HG03175 (cell line): Measurements from ENCODE around the gene KRTAP20-3.

Experiments used
- ATAC-seq: cut with Tn5 transposase; IDR thresholded peaks from one replicate; pipeline ENCODE4 v1.9.1; 2021; ENCODE audit warnings: mild to moderate bottlenecking, moderate library complexity; ENCODE audit not compliant: unreplicated experiment

Gene KRTAP20-3

DNA sequence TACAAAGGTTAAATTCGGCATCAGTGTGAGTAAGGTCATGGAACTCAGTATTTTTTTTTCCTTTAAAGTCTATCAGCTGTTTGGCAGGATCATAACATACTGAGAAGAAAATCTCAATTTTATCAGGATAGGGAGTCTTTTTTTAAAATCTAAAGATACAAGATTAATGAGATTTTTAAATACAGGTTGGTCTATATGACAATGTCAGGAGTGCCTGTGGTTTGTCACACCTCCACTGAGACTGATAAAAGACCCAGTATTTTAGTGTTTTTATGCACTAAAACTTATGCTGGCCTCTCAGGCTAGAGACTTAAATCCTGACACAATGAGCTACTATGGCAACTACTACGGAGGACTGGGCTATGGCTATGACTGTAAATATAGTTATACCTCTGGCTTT, at the start of gene KRTAP20-3:
KRTAP20-3 (plus strand) TSS at position 301 of the 400 bp plus-strand sequence.
- ATAC-seq, result no peak

DNA sequence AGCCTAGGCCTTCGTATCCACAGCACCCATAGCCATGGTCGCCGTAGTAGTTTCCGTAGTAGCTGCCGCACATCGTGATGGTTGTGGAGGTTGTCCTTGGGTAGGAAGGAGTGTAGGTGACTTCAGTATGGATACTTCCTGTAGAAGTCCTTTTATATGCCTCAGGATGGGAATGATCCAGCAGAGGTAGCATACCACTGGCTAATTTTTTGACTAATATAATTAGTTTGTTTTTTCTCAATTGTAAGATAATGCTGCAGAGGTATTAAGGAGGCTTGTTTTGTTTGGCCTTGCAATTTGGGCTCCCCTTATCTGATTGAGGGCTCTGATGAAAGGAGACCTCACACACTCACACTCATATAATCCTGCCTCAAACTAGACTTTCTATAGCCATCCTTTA, 43.9 kb upstream of the KRTAP20-3 start, which contains the start of gene KRTAP6-2:
KRTAP6-2 (minus strand) TSS at position 101 of the 400 bp plus-strand sequence; CDS start at position 73, 28 bp downstream.
- no peak for ATAC-seq

DNA sequence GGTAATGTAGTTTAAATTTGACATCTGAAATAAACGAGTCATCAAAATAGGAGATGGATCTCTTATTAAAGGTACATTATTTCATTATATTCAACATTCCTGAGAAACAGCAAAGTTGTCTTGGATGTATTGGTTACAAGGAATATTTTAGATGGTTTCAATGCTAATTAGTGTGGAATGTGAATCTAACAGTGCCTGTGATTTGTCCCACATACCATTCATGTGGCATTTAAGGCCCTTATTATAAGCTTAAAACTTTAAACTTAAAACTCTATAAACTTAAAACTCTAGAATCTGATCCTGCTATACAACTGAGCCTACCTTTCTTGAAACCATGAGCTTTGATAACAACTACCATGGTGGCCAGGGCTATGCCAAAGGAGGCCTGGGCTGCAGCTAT, 41.9 kb upstream of the KRTAP20-3 start, which contains the start of gene KRTAP22-1:
KRTAP22-1 (plus strand) TSS at position 301 of the 400 bp plus-strand sequence.
- ATAC-seq, result no peak

DNA sequence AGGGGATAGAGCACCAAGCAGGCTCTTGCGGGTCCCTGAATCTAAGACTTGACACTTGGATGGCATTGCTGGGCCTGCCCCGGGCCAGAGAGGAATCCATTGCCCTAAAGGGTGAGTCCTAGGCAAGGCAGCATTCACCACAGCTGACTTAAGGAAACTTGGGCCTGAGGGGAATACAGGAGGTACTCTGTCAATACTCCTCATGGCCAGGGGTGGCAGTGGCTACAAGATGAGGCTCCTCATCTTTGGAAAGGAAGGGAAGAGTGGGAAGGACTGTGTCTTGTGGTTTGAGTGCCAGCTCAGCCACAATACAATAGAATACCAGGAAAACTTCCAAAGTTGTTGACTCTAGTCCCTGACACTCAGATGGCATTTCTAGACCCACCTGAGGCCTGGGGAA, 36.7 kb upstream of the KRTAP20-3 start:
- no peak for ATAC-seq

DNA sequence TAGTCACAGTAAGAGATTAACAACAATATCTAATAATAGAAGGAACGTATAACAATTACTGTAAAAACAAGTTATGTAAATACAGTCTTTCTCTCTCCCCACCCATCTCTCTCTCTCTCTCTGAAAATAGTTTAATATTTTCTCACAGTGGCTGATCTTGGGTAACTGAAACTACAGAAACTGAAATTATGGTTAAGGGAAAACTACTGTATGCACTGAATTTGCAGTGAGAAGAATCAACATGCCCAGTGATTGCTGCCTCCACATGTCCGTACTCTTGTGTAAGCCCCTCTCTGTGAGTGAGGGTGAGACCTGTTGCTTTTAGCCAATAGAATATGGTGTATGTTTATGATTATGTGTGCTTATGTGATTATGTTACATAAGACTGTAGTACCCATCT, 30.5 kb upstream of the KRTAP20-3 start:
- no peak for ATAC-seq

DNA sequence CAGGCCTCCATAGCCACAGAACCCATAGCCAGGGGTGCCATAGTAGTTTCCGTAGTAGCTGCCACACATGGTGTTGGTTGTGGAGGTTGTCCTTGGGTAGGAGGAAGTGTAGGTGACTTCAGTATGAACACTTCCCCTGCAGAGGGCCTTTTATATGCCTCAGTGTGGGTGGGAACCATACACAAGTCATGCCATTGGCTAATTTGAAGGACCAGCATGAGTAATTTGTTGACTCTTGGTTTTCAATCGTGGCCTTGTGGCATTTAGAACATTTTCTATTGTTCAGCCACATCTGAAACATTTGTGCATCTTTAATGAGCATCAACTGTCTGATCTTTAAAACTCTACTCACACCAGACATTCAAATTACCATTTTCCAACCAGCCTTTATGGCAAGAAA, 28.8 kb upstream of the KRTAP20-3 start, which contains the start of gene KRTAP6-1:
KRTAP6-1 (minus strand) TSS at position 95 of the 400 bp plus-strand sequence; CDS start at position 69, 26 bp downstream.
- ATAC-seq, result no peak

DNA sequence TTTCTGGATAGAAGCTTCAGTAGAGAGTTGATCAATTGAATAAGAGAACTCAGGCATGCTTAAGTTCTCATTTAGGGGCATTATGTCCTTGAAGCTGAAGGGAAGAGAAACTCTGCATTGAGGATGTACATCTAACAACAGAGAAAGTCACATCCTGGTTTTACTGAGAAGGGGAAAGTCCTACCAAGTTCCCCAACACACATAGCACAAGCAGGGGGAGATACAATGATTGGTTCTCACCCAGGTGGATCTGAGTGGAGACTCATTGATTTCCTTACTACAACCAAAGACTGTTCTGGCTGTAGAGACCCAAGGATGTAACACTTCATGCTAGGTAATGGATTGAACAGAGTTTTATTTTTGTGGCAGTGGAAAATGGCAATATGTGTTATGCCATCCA, 27.5 kb upstream of the KRTAP20-3 start:
- ATAC-seq, result no peak

DNA sequence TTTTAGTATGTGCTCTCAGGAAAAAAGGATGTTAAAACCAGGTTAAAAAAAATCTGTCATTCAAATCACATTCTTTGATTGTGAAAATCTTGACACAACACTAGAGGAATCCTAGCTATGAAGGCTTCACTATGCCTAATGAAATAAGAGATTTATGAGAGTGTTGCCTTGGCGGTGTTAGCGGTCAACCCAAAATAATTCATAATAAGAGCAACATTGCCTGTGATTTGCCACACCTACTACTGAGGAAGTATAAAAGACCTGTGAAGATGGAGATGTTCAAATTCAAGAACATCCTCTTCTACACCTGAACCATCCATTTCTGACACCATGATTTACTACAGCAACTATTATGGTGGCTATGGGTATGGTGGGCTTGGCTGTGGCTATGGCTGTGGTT, 26.5 kb upstream of the KRTAP20-3 start, which contains the start of gene KRTAP20-1:
KRTAP20-1 (plus strand) TSS at position 301 of the 400 bp plus-strand sequence; CDS start at position 331, 30 bp downstream.
- ATAC-seq, result no peak

DNA sequence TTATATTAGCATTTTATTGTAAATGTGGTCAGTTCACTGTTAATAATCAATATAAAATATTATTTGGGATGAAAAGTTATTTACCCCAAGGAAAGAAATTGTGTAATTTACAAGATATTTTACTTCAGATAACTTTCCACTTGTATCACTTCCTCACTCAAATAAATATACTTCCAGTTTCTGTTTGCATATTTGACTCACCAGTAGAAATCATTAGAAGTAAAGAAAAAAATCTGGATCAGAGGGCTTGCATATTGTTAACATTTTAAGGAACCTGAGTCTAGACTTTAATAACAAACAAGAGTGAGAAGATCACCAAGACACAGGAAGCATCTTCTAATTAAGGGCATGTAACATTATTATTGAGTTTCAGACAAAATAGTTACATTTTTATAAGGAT, 22.6 kb upstream of the KRTAP20-3 start:
- no peak for ATAC-seq

DNA sequence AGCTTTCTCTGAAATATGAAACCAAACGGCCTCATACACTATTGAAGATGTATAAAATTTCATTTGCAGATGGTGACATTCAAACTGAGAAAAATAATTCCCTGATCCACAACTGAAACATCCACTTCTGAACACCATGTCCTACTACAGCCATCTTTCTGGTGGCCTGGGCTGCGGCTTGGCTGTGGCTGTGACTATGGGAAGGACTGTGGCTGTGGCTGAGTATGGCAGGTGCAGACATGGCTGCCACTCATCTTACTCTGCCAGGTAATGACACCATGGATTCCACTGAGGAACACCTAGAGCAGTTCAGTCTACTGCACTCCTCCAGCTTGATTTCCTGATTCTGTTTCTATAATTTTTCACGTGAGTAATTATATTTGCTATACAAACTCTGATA, 22.1 kb upstream of the KRTAP20-3 start, which contains the start of gene KRTAP20-4:
KRTAP20-4 (plus strand) TSS at position 106 of the 400 bp plus-strand sequence.
- no peak for ATAC-seq

DNA sequence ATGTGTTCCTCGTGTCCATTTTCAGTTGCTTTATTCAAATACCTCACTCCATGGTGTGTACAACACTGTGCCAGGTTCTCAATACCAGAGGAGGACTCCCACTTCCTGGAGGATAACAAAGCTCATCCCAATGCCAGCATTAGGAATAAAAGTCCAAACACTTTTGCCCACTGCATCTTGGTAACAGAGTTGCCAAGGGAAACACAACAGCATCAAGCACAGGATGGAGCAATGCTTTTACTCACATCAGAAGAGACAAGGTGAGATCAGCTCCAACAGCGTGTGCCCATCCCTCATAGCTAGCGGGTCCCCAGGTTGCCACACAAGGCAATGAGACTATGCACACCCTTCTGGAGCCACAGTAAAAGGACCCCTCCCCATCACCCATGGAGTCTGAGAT, 19.3 kb upstream of the KRTAP20-3 start:
- ATAC-seq, result no peak

DNA sequence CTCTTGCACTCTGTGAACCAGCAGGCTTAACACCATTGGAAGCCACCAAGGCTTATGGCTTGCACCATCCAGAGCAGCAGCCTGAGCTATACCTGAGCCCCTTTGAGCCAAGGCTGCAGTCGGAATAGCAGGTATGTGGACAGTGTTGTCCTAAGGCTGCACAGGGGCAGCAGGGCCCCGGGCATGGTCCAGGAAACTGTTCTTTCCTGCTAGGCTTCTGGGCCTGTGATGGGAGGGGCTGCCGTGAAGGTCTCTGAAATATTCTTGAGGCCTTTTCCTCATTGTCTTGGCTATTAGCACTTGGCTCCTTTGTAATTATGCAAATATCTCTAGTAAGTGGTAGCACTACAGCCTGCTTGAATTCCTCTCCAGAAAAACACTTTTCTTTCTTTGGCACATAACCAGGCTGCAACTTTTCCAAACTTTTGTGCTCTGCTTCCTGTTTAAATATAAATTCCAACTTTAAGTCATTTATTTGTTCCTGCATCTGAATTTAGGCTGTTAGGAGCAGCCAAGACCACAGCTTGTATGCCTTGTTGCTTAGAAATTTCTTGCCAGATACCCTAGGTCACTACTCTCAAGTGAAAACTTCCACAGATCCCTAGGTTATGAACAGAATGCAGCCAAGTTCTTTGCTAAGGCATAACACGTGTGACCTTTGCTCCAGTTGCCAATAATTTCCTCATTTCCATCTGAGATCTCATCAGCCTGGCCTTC, 17.1 kb upstream of the KRTAP20-3 start:
- ATAC-seq, result no peak

DNA sequence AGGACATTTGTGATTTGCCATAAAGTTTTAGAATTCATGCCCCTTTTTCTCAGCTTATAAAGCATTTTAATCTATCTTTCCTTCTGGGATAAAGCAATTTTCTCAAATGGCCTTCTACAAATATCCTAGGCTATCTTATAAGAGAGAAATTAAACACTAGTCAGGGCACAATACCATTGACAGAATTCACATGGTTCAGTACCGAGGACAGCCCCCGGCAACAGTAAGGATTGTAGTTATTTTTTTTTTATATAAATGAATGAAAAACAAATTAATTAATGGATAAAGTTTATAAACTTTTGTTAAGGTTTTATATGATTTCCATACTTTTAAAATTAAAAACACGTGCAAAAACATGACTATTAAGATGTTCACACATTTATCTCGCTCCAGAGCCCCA, 14.6 kb upstream of the KRTAP20-3 start:
- no peak for ATAC-seq

DNA sequence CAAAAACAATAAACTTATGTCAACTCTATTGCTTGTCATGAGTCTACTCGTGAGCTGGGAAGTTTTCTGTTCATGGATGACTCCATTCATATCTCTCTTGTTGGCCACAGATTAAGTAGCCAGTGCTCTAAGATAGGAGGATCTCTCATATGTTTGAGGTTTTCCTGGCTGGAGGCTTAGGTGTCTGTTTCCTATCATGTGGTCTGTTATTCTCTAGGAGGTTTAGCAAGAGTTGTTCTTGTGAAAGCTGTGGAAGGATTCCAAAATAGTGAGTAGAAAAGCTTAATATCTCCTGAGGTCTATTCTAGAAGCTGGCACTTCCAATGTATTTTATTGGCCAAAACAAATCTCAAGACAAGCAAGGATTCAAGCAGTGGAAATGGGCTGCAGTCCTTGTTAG, 13.5 kb upstream of the KRTAP20-3 start:
- no peak for ATAC-seq

DNA sequence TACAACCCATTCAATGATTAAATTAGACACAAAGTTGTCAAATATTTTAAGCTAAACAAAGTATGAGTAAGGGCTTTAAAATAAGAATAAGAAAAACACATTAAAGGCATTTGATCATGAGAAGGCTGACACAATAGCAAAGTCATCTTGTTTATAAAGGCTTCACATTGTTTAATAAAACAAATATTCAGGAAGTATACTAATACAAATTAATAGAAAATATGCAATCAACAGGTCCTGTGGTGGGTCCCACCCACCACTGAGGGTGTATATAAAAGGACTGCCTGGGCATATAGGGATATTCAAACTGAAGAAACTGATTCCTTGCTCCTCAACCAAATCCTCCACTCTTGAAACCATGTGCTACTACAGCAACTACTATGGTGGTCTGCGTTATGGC, 7.8 kb upstream of the KRTAP20-3 start, which contains the start of gene KRTAP20-2:
KRTAP20-2 (plus strand) TSS at position 301 of the 400 bp plus-strand sequence; CDS start at position 359, 58 bp downstream.
- no peak for ATAC-seq

DNA sequence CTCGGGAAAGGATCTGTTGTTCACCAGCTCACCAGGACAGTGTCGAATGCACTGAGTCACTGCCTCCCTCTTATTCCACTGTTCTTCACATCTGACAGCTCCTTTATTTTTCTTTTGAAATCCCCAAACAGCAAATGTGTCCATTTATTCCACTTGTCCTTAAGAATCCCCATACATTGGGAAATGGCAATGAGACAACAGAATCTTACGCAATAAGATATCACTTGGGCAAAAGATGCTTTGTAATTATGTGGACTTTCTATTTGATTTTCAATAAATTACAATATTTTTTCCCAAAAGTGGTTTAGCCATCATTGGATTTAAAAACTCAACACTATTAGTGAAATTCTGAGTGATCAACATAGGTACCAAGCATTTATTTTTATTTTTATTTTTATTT, 4.0 kb upstream of the KRTAP20-3 start:
- ATAC-seq, result no peak

DNA sequence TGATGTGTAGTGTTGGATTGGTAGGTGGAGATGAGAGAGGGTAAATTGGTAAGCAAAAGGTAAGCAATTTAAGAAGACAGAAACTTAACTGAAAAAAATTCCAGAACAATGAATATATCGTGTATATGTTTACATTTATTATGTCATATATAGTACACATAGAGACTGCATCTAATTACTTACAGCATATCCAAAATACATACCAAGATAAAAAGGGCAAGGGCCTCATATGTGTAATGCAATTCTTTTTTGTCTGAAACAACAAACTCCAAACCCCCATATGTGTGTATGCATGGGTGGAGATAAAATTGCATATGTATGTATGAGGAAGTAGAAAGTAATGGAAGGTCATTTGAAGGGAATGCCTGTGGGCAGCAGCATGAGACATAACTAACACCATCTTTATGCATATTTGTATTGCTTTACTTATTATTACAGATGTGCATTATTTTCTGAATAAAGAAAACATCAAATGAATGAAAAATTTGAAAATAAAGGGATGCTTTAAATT, 4.3 kb downstream of the KRTAP20-3 start:
- no peak for ATAC-seq

DNA sequence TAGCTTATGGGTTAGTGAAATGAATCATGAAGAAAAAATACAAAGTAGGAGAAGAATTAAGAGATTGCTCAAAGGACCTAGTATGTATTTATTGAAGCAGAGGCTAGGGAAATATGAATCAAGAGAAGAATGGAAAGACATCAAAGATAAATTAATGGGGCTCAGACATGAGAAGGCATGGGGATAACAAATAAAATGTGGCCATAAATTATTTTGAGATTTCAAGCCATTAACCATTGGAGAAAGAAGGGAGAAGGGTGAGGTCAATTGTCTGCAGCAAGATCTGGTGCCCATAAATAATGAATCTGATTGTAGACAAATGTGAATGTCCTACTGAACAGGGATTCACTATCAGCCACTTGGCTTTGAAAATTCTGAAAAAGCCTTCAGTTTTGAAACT, 10.2 kb downstream of the KRTAP20-3 start:
- no peak for ATAC-seq

DNA sequence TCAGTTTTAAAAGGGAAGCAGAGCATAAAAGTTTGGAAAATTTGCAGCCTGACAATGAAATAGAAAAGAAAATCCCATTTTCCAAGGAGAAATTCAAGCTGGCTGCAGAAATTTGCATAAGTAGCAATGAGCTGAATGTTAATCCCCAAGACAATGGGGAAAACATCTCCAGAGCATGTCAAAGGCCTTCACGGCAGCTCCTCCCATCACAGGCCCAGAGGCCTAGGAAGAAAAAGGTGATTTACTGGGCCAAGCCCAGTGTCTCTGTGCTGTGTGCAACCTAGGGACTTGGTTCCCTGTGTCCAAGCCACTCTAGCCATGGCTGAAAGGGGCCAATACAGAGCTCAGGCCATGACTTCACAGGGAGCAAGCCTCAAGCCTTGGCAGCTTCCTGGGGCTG, 26.1 kb downstream of the KRTAP20-3 start:
- no peak for ATAC-seq

DNA sequence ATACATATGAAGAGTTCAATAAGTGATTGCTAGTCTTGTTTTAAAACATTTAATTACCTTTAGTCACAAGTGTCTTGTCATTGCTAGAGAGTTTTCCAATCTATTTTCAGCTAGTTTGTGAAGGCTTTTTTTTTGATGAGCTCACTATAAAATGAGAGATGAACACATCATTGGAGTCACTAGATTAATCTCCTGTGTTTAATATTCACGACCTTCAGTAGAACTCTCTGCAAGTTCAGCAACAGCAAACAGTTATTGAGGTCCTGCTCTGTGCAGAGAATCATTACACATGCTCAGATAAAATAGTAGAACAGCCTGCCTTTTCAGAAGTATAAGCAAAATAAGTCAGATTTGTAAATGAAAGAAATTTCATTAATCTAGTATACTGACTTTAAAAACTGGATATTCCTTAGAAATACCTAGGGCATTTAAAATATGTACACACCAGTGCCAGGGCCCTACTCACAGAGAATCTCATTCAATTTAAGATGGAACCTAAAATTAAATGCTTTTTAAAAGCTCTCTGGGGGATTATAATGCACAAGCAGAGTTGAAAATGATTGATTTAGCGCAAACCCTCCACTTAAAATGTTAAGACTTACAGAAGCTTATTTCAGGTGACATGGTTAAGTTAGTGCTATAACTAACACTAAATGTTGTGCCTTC, 30.5 kb downstream of the KRTAP20-3 start:
- no peak for ATAC-seq

DNA sequence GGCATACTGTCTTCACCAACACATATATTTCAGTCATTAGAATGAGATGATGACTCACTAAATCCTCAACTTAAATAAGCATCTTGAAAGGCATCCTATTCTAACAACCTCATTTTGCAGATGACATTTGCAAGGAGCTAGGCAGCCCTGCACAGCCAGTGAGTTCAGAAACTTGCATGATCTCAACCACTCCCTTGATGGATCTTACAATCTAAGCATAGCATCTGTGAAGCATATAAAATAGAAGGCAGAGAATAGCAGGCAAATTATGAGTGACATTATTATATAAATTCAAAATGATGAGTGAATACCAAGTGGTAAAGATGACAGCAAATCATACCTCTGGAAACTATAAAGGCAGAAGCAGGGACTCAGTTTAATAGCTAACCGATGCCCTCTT, 31.6 kb downstream of the KRTAP20-3 start:
- no peak for ATAC-seq

DNA sequence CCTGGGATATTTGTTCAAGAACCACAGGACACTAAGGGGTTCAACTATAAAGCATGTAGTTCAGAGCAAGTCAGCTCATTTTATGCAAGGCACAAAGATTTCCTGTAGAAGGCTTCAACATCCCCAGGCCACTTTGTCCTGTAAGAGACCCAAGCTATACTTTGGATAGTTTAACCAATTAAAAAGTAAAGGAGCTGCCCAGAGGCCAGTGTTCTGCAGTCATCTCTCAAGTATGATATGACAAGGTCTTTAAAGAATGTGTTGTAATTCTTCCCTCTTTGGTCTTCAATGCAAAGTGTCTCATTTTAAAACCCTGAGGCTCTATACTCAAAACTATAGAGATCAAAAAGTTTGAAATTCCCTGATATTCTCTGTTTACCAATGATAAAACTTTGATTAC, 34.1 kb downstream of the KRTAP20-3 start:
- no peak for ATAC-seq
